Body of pancreas (tissue), 4 donors: Measurements from ENCODE around the gene CES2. TPM values are rescaled to one million over a fixed set of nuclear protein-coding genes. Genes with fewer than 3 reads are reported as not detected.
"Not testable (repeated sequence)": the region's sequence is repeated elsewhere in the genome, so short reads cannot be mapped to it uniquely, and the experiment has no call there.

ENCODE experiments used
- ATAC-seq: fragments of 150-250 bp; one replicate; pipeline ENCODE4 v1.9.1; 2016
- DNase-seq, 4 donors: peaks; one replicate each; pipeline ENCODE4 v3.0.0-alpha.2; 2019
- H3K27ac ChIP-seq, 4 donors: fragments of 200-600 bp; sonication (generic); 1 replicate in 3 of 4; 2 replicates in 1 of 4; pipeline versions ENCODE4 v1.5.1 to v1.6.1; 2016 to 2019; ENCODE audit warnings: mild to moderate bottlenecking in 1 of 4, mixed read lengths in 1 of 4, moderate library complexity in 1 of 4
- H3K27me3 ChIP-seq, 2 donors: fragments of 200-600 bp; sonication (generic); one replicate each; pipeline ENCODE4 v1.6.0; 2016; ENCODE audit warnings: mild to moderate bottlenecking in 1 of 2
- H3K36me3 ChIP-seq, 2 donors: fragments of 200-600 bp; sonication (generic); replicated peaks in 1 of 2; 2 replicates each; pipeline ENCODE4 v1.5.1; 2016; ENCODE audit warnings: low read depth in 2 of 2; ENCODE audit not compliant: insufficient read depth in 1 of 2
- H3K4me1 ChIP-seq: fragments of 200-600 bp; sonication (generic); one replicate; pipeline ENCODE4 v1.6.0; 2016
- H3K4me3 ChIP-seq, 2 donors: fragments of 200-600 bp; sonication (generic); 1 replicate in 1 of 2; 2 replicates in 1 of 2; pipeline ENCODE4 v1.5.1; 2016 to 2019
- H3K9me3 ChIP-seq, 3 donors: fragments of 200-600 bp; sonication (generic); 1 replicate in 2 of 3; 2 replicates in 1 of 3; pipeline ENCODE4 v1.5.1; 2016
- CTCF ChIP-seq, 7 experiments: fragments of 450-650 bp in 4 of 7; fragments of 200-600 bp in 3 of 7; sonication (generic) in 3 of 7; IDR thresholded peaks; one replicate each; pipeline ENCODE4 v1.5.1; 2016 to 2019; ENCODE audit warnings: antibody characterized with exemption in 7 of 7
- POLR2A ChIP-seq, 3 donors: fragments of 450-650 bp; IDR thresholded peaks; one replicate each; pipeline ENCODE4 v1.6.1; 2016; ENCODE audit warnings: antibody characterized with exemption in 3 of 3, mild to moderate bottlenecking in 2 of 3
- WGBS, 2 donors: methylation state at CpG; one replicate each; pipeline ENCODE4 v1.1.5; 2017; 5-methylcytosine and 5-hydroxymethylcytosine counted together
- intact Hi-C: fragments of 100-400 bp; cut with DNase I; formaldehyde crosslinking; loops from one replicate; pipeline ENCODE4 v1.15.1; 2023
- total RNA-seq, 2 donors: library from RNA; depleted of rRNA; stranded (reverse); fragments of >200 nt; gene quantifications; one replicate each; pipeline ENCODE4 v1.1.0, GENCODE V29; 2016

CES2 gene
- total RNA-seq, 2 donors from 2014 or later: 24.9 to 29.3 TPM

- WGBS, 2 donors: 84 to 92% methylated on average over 7 to 15 of the region's 15 CpGs
- intact Hi-C loops: no loop called here
- DNase-seq: no peak
Observed at GRCh38 chr16:66943426-66944053, 8.2 kb downstream of the CES2 start.

GRCh38 chr16:66944054-66944441, 8.7 kb downstream of the CES2 start:
- no peak for ATAC-seq
- Histone ChIP-seq H3K4me3 (no peak overlapping the region), H3K27me3 (peaks cover 0 to 7% of the 10 kb centered on the region in 2 donors), H3K9me3 (no peaks in the 10 kb centered on the region), H3K4me1 (peaks cover 10% of the 10 kb centered on the region), H3K27ac (no peak overlapping the region), H3K36me3 (peaks cover 10 to 14% of the 10 kb centered on the region in 2 donors)
- 90 to 93% methylated on average over 5 of the region's 5 CpGs for WGBS, 2 donors
- TF ChIP-seq POLR2A (IDR thresholded peaks at IDR 0.05) (no peak), CTCF (IDR thresholded peaks at IDR 0.05) (no peak)
- intact Hi-C loops: no loop called here
- DNase-seq: no peak

More at GRCh38 chr16:66943426-66944053, 8.2 kb downstream of the CES2 start:
- no peak for ATAC-seq
- no peak for TF ChIP-seq CTCF (IDR thresholded peaks at IDR 0.05)
- no peak for TF ChIP-seq POLR2A (IDR thresholded peaks at IDR 0.05)
- Histone ChIP-seq H3K27ac (no peak overlapping the region), H3K9me3 (no peaks in the 10 kb centered on the region), H3K27me3 (peaks cover 0 to 1% of the 10 kb centered on the region in 2 donors), H3K36me3 (peaks cover 10 to 14% of the 10 kb centered on the region in 2 donors), H3K4me1 (peaks cover 6% of the 10 kb centered on the region), H3K4me3 (no peak overlapping the region)

DNA sequence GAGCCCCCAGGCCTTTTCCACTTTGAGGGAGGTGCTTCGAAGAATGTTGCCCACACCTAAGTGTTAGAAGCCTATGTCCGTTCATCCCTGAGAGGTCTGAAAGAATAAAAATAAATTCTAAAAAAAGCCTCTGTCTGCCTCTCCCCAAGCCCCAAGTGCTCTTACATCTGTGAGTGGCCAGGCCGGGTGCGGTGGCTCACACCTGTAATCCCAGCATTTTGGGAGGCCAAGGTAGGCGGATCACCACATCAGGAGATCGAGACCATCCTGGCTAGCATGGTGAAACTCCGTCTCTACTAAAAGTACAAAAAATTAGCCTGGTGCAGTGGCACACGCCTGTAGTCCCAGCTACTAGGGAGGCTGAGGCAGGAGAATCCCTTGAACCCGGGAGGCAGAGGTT, 9.7 kb downstream of the CES2 start:
- intact Hi-C loops, H3K27ac ChIP-seq, H3K9me3 ChIP-seq, H3K27me3 ChIP-seq, DNase-seq, H3K4me3 ChIP-seq, ATAC-seq: not testable (repeated sequence)
- 77 to 78% methylated on average over 9 of the region's 9 CpGs for WGBS, 2 donors
- peaks cover 10% of the 10 kb centered on the region for H3K4me1 ChIP-seq
- peaks cover 10 to 14% of the 10 kb centered on the region in 2 donors for H3K36me3 ChIP-seq

GRCh38 chr16:66945939-66946338, 10.6 kb downstream of the CES2 start:
- no peak for ATAC-seq
- peaks cover 10% of the 10 kb centered on the region for H3K4me1 ChIP-seq
- no peak overlapping the region for H3K27ac ChIP-seq
- no peak overlapping the region for H3K4me3 ChIP-seq
- TF ChIP-seq CTCF (IDR thresholded peaks at IDR 0.05) (no peak), POLR2A (IDR thresholded peaks at IDR 0.05) (no peak)
- intact Hi-C loops: no loop called here
- peaks cover 10 to 14% of the 10 kb centered on the region in 2 donors for H3K36me3 ChIP-seq
- peaks cover 0 to 9% of the 10 kb centered on the region in 2 donors for H3K27me3 ChIP-seq
- H3K9me3 ChIP-seq: no peaks in the 10 kb centered on the region
- 64 to 77% methylated on average over 4 of the region's 4 CpGs for WGBS, 2 donors
- no peak for DNase-seq

DNA sequence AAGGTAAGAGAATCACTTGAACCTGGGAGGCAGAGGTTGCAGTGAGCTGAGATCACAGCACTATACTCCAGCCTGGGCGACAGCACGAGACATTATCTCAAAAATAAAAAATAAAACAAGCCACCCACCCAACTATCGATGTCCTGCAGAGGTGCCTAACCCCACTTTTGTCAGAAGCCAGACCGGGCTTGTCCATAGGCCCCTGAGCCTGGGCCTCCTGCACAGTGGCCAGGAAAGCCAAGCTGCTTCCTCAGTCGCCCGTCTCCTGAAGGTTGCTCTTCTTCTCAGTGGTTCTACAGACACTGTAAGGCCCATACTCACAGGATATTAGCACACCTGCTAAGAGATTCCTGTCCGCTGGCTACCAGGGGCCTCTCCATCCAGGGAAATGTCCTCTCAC, 11.2 kb downstream of the CES2 start:
- WGBS, 2 donors: 68 to 72% methylated on average over 7 of the region's 7 CpGs
- ATAC-seq (no peak), DNase-seq (no peak)
- H3K36me3 ChIP-seq: peaks cover 7 to 9% of the 10 kb centered on the region in 2 donors
- TF ChIP-seq POLR2A (IDR thresholded peaks at IDR 0.05): no peak
- no peak for TF ChIP-seq CTCF (IDR thresholded peaks at IDR 0.05)
- H3K9me3 ChIP-seq: no peaks in the 10 kb centered on the region
- intact Hi-C loops: no loop called here
- H3K4me1 ChIP-seq: peaks cover 10% of the 10 kb centered on the region
- H3K27ac ChIP-seq: no peak overlapping the region
- peaks cover 0 to 9% of the 10 kb centered on the region in 2 donors for H3K27me3 ChIP-seq
- H3K4me3 ChIP-seq: no peak overlapping the region
